Activated naive CD8-positive, alpha-beta T cell treated with anti-CD3 and anti-CD28 coated beads, Interleukin-2, amount 50 U/mL, for 24 hours (primary cell): Measurements from ENCODE around the gene TNNT3.

ENCODE experiments used
- ATAC-seq: fragments of 150-1000 bp; cut with Tn5 transposase; one replicate; pipeline ENCODE4 v1.10.0; 2021
- DNase-seq: peaks from one replicate; pipeline ENCODE4 v3.0.0; 2021
- H3K27ac Mint-ChIP-seq: one replicate; pipeline ENCODE4 v1.8.0; 2021; ENCODE audit warnings: mild to moderate bottlenecking, mixed read lengths
- H3K27me3 Mint-ChIP-seq: one replicate; pipeline ENCODE4 v1.8.0; 2021; ENCODE audit warnings: mixed read lengths
- H3K36me3 Mint-ChIP-seq: one replicate; pipeline ENCODE4 v1.8.0; 2021; ENCODE audit warnings: low read depth, mixed read lengths
- H3K4me1 Mint-ChIP-seq: one replicate; pipeline ENCODE4 v1.8.0; 2021; ENCODE audit warnings: mixed read lengths
- H3K4me3 Mint-ChIP-seq: one replicate; pipeline ENCODE4 v1.8.0; 2021; ENCODE audit warnings: mild to moderate bottlenecking, moderate library complexity, mixed read lengths
- H3K9me3 Mint-ChIP-seq: one replicate; pipeline ENCODE4 v1.8.0; 2021; ENCODE audit warnings: mixed read lengths

The TNNT3 gene

DNA sequence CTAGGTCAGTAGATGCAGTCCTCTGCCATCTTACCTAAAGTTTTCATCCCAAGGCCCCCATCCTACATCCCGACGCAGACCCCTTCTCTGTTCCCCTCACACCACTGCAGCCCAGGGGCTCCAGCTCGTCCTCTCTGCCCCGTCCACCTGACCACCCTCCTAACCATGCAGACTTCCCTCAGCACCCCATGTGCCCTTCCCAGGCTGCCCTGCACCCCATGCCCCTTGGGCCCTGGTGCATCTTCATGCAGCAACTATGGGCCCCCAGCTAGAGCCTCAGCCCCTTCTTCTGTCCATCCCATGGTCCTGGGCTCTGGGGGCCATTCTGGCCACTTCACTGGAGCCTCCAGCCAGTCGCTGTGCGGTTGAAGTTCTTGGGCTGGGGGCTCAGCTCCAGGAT is 30.7 kb upstream of the TNNT3 start:
- H3K4me1 Mint-ChIP-seq = peaks cover 40% of the 10 kb centered on the region
- H3K27me3 Mint-ChIP-seq = no peaks in the 10 kb centered on the region
- ATAC-seq (no peak), DNase-seq (no peak)
- peaks cover 14% of the 10 kb centered on the region for H3K36me3 Mint-ChIP-seq
- peaks cover 4% of the 10 kb centered on the region for H3K9me3 Mint-ChIP-seq
- H3K4me3 Mint-ChIP-seq = peak overlapping the region; percentile 79
- H3K27ac Mint-ChIP-seq = peak overlapping the region; percentile 89

DNA sequence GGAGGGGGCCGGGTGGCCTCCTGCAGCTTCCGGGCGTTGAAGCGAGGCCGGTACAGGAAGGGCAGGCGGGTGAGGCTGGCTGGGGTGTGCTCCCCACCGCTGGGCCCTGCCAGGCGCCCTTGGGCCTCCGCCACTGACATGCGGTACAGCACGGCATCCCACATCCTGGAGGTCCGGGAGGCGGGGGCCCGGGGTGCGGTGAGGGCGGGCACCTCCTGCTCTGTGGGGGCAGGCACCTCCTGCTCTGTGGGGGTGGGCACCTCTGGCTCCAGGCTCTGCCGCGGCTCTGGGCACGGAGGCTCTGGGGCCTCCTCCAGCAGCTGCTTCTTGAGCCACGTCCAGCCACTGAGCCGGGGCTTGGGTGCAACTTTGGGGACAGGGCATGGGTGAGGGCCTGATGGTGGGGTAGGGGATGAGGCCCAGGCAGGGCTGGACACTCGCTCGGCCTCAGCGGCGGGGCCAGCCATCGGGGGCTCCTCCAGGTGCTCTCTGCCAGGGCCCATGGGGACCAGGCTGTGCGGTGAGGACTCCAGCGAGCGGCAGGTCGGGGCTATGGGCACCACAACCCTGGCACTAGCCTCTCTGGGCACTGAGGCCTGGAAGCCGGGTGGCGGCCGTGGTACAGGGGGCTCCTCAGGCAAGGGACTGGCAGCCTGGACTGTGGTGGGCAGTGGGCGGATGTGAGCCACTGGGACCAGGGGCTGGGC is 30.1 kb upstream of the TNNT3 start:
- Mint-ChIP-seq H3K4me1 (peaks cover 40% of the 10 kb centered on the region), H3K9me3 (peaks cover 4% of the 10 kb centered on the region), H3K27ac (peak overlapping the region; percentile 90), H3K4me3 (peak overlapping the region; percentile 79), H3K36me3 (peaks cover 14% of the 10 kb centered on the region), H3K27me3 (no peaks in the 10 kb centered on the region)
- ATAC-seq = peak; percentile 65
- peak; percentile 80 for DNase-seq

DNA sequence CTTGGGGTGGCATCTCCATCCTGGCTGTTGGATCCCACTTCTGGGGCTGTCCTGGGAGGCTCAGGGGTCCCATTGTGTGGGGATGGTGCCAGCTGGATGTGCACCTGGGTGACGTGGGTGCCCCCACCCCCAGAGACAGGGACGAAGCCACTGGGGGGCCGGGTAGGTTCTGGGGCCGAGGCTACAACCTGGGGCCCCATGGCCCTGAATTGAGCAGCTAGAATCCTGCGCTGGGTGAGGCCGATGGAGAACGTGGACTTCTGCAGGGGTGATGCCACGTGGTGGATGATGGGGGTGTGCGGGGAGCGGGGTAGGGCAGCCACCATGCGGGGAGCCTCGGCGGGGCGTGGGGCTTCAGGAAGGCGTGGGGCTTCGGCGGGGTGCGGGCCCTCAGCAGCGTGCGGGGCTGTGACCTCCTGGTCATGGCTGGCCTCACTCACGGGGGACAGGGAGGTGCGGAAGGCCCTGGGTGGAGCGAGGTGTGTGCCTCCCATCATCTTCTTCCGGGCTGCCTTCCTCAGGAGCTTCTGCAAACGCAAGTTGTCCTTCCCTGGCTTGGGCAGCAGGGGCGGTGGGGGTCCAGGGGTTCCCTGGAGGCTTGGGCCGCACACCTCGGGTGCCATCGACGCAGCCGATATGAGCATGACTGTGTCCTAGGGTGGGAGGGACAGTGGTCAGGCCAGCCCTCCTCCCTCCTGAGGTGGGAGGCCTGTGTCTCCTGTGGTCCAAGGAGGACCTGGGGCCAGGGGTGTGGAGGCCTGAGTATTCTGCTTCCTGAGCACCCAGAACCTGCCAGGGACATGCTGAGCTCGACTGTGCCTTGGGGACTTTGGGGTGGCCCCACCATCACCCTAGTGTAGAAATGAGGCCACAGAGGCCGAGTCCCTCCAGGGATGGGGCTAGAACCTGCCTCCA is 29.3 kb upstream of the TNNT3 start:
- Mint-ChIP-seq H3K27me3 (no peaks in the 10 kb centered on the region), H3K4me3 (peak overlapping the region; percentile 79), H3K36me3 (peaks cover 14% of the 10 kb centered on the region), H3K4me1 (peaks cover 40% of the 10 kb centered on the region), H3K9me3 (peaks cover 4% of the 10 kb centered on the region), H3K27ac (peak overlapping the region; percentile 90)
- ATAC-seq (peak; percentile 26), DNase-seq (peak; percentile 50)

DNA sequence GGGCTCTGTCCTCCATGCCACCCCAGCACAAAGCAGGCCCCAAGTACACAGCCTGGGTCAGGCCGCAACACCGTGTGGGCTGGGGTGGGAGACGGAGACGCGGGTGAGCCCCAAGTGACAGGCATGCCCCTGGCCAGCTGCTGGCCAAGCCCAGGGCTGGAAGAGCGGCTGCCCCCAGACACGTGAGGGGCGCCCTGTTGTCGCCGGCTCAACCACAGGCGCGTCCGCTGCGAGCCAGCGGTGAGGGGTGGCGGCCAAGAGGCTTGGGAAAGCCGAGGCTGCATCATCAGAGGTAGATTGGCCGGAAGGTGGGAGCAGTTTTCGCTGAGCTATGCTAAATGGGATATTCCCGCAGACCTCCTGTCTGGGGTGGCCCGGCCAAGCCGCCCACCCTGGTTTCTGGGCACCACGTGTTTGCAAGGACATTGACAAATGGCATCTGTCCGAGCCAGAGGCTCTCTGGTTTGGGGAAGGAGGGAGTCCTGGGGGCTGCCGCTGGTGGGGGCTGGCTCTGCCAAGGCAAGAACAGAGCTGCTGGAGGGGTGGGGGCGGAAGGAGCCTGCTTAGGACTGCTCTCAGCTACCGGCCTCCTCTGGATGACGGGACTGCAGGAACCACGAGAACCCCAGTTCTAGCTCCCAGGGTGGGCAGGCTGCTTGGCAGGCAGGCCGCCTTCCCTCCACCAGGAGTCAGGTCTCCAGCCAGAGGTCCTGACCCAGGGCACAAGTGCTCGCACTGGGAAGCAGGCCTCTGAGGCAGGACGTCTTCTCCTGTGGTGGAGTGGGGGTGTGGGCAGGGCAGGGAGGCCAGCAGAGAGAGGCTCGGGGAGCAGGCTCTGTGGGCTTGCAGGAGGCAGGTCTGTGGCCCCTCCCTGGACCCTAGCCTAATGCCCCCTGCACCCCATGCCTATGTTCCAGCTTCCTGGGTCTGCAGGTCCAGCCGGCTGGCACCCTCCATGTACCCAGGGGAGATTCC is 28.4 kb upstream of the TNNT3 start:
- H3K4me3 Mint-ChIP-seq = peak overlapping the region; percentile 79

DNA sequence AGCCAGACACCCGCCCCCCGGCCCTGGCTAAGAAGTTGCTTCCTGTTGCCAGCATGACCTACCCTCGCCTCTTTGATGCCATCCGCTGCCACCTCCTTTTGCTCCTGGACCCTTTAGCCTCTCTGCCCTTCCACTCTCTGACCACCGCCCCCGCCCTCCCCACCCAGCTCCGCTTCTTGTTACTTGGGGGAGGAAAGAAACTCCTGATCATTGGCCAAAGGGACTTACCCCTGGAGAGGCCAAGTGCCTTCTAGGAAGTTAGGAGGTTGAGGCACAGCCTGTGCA is 27.7 kb upstream of the TNNT3 start, which contains the start of gene PRR33:
Gene PRR33 (minus strand): TSS at position 65 of the 285 bp plus-strand sequence. CDS start 1,311 bp downstream, outside the sequence.
- H3K4me3 Mint-ChIP-seq = peak within 1 kb of the TSS; percentile 79
- peaks cover 40% of the 10 kb centered on the region for H3K4me1 Mint-ChIP-seq
- peak within 1 kb of the TSS; percentile 90 for H3K27ac Mint-ChIP-seq

More for the DNA sequence above, 28.4 kb upstream of the TNNT3 start:
- H3K27ac Mint-ChIP-seq = peak overlapping the region; percentile 90
- H3K4me1 Mint-ChIP-seq = peaks cover 40% of the 10 kb centered on the region
- peaks cover 14% of the 10 kb centered on the region for H3K36me3 Mint-ChIP-seq
- ATAC-seq = peak; percentile 16
- H3K27me3 Mint-ChIP-seq = no peaks in the 10 kb centered on the region
- peaks cover 4% of the 10 kb centered on the region for H3K9me3 Mint-ChIP-seq
- peak; percentile 34 for DNase-seq

DNA sequence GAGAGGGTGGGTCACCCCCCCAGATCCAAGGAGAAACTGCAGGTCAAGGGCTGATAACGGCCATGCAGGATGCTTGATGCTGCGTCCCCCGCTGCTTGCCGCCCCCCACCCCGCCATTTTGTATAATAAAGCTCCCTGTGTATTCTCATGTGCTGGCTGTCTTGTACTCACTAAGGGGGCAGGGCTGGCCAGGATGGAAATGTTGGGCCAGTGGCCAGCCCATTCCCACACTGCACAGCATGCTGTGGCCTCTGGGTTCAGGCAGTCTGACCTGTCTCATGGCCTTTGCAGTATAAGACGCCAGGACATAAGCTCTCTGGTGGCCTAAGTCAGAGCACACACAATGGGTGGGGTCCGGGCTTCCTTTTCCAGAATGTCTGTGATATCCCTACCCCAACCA is 27.4 kb upstream of the TNNT3 start:
- Mint-ChIP-seq H3K9me3 (peaks cover 4% of the 10 kb centered on the region), H3K27ac (no peak overlapping the region), H3K4me1 (peaks cover 40% of the 10 kb centered on the region), H3K27me3 (peaks cover 3% of the 10 kb centered on the region), H3K4me3 (no peak overlapping the region), H3K36me3 (peaks cover 14% of the 10 kb centered on the region)
- no peak for DNase-seq
- no peak for ATAC-seq

More for the DNA sequence above, 27.7 kb upstream of the TNNT3 start, which contains the start of gene PRR33:
- no peak for ATAC-seq
- Mint-ChIP-seq H3K27me3 (peaks cover 2% of the 10 kb centered on the region), H3K9me3 (peaks cover 4% of the 10 kb centered on the region), H3K36me3 (peaks cover 14% of the 10 kb centered on the region)
- DNase-seq = no peak

DNA sequence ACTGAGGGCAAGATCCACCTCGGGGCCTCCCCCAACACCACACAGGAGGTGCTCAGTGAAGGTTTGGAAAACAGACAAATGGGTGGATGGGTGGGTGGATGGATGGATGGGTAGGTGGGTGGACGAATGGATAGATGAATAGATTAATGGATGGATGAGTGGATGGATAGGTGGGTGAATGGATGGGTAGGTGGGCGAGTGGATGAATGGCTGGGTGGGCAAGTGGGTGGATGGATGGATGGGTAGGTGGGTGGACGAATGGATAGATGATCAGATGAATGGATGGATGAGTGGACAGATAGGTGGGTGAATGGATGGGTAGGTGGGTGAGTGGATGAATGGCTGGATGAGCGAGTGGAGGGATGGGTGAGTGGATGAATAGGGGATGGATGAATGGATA is 26.9 kb upstream of the TNNT3 start:
- DNase-seq = no peak
- H3K4me1 Mint-ChIP-seq = peaks cover 41% of the 10 kb centered on the region
- peaks cover 10% of the 10 kb centered on the region for H3K36me3 Mint-ChIP-seq
- peaks cover 4% of the 10 kb centered on the region for H3K9me3 Mint-ChIP-seq
- no peak for ATAC-seq
- no peak overlapping the region for H3K27ac Mint-ChIP-seq
- peaks cover 7% of the 10 kb centered on the region for H3K27me3 Mint-ChIP-seq
- H3K4me3 Mint-ChIP-seq = no peak overlapping the region

DNA sequence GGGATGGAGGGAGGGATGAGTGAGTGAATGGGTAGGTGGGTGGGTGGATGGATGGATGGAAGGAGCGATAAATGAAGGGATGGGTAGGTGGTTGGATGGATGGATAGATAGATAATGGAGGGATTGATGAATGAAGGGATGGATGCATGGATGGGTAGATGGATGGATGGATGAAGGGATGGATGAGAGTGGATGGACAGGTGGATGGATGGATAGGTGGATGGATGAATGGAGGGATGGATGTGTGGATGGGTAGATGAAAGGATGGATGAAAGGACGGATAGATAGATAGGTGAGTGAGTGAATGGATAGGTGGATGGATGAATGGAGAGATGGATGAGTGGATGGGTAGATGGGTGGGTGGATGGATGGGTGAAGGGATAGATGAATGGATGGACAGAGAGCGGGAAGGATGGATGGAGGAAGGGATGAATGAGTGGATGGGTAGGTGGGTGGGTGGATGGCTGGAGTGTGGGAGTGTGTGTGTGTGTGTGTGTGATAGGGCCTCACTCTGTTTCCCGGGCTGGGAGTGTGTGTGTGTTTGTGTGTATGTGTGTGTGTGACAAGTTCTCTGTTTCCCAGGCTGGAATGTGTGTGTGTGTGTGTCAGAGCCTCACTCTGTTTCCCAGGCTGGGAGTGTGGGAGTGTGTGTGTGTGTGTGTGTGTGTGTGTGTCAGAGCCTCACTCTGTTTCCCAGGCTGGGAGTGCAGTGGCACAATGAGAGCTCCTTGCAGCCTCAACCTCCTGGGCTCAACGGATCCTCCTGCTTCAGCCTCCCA is 25.7 kb upstream of the TNNT3 start:
- Mint-ChIP-seq H3K27me3 (peaks cover 12% of the 10 kb centered on the region), H3K36me3 (peaks cover 3% of the 10 kb centered on the region), H3K9me3 (peaks cover 4% of the 10 kb centered on the region), H3K27ac (no peak overlapping the region), H3K4me1 (peaks cover 36% of the 10 kb centered on the region), H3K4me3 (no peak overlapping the region)
- DNase-seq (no peak), ATAC-seq (no peak)

DNA sequence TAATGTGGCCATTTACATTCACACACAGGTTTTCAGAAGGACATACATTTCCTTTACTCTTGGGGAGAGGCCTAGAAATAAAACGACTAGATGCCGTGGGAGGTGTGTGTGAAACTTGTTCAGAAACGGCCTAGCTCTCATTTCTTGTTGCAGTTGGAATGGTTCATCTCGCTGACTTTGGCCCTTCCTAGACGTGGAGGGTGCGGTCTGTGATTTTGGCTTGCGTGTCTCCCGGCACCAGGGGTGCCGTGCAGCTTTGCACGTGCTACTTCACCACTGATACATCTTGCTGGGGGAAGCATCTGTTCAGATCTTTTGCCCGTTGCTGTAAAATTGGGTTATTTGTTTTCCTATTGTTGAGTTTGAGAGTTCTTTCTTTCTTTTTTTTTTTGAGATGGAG is 24.7 kb upstream of the TNNT3 start:
- no peak overlapping the region for H3K4me3 Mint-ChIP-seq
- H3K27ac Mint-ChIP-seq = no peak overlapping the region
- peaks cover 28% of the 10 kb centered on the region for H3K4me1 Mint-ChIP-seq
- ATAC-seq = no peak
- no peaks in the 10 kb centered on the region for H3K36me3 Mint-ChIP-seq
- peaks cover 4% of the 10 kb centered on the region for H3K9me3 Mint-ChIP-seq
- peaks cover 18% of the 10 kb centered on the region for H3K27me3 Mint-ChIP-seq
- no peak for DNase-seq

DNA sequence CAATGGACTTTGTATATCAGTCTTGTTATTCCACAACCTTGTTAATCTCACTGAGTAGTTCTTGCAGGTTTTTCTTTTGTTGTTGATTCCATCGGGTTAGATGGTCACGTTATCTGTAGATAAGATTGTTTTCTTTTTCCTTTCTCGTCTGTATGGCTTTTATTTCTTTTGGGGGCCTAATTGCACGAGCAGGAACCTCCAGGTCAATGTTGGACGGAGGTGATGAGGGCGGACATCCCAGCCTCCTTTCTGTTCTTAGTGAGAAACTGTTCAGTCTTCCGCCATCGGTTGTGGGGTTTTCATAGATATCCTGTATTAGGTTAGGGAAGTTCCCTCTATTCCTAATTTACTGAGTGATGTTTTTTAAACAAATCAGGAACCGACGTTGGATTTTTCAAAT is 23.0 kb upstream of the TNNT3 start:
- Mint-ChIP-seq H3K36me3 (no peaks in the 10 kb centered on the region), H3K27ac (no peak overlapping the region), H3K4me3 (no peak overlapping the region), H3K27me3 (peaks cover 18% of the 10 kb centered on the region), H3K4me1 (peaks cover 15% of the 10 kb centered on the region), H3K9me3 (peaks cover 4% of the 10 kb centered on the region)
- ATAC-seq (no peak), DNase-seq (no peak)

DNA sequence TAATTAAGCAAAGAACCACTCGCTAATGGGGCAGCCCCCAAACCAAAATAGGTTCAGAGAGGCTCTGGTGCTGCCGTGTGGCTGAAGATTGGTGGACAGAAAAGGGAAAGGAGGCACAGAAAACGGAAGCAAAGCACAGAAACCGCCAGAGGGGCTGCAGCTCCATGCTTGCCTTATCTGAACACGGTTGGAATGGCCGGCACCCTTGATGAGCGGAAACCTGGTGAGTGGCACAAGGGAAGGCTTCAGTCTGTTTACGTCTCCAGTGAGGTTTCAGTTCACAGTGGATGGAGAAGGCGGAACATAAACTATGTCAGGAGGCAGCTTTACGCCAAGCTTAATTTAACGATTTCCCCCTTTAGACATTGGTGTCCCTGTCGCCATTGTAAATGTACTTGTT is 22.6 kb upstream of the TNNT3 start:
- no peaks in the 10 kb centered on the region for H3K36me3 Mint-ChIP-seq
- DNase-seq (no peak), ATAC-seq (no peak)
- H3K9me3 Mint-ChIP-seq = peaks cover 4% of the 10 kb centered on the region
- H3K4me1 Mint-ChIP-seq = peaks cover 13% of the 10 kb centered on the region
- H3K4me3 Mint-ChIP-seq = peak overlapping the region; percentile 6
- H3K27me3 Mint-ChIP-seq = peaks cover 18% of the 10 kb centered on the region
- H3K27ac Mint-ChIP-seq = no peak overlapping the region

DNA sequence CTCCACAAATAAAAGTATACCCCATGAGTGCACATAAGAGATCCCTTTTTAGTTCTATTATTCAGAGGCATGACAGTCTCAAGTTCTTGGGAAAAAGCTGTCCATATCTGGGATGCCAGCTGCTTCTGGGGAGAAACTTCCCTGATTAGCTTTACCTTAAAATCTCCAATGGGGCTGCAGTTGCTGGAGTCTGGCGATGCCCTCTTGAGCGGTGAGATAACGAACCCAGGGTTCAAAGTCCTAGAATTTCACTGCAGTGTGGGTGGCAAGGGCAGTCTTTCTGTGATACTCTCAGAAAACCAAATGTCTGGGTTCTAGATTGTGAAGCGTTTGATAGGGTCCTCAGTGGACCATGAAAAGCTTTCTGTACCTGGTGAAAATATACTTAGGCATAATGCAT is 20.4 kb upstream of the TNNT3 start:
- Mint-ChIP-seq H3K27ac (no peak overlapping the region), H3K4me1 (peaks cover 3% of the 10 kb centered on the region), H3K4me3 (no peak overlapping the region), H3K36me3 (no peaks in the 10 kb centered on the region), H3K27me3 (peaks cover 18% of the 10 kb centered on the region), H3K9me3 (no peaks in the 10 kb centered on the region)
- no peak for ATAC-seq
- DNase-seq = no peak

DNA sequence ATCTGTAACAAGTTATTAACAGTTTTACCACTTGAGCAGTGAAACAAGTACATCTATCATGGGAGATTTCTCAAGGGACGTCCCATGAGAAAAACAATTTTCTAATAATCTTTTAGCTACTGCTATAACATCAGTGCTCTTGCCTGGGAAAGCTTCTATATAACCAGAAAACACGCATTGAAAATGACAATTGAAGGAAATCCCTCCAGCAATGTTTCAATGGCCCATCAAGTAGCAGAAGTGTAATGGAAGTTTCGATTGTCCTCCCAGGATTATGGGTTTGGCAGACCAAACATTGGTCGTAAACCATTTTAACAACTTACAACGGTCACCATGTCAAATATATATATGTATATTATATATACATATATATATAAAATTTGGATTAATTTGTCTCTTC is 19.8 kb upstream of the TNNT3 start:
- Mint-ChIP-seq H3K4me3 (no peak overlapping the region), H3K27ac (no peak overlapping the region), H3K27me3 (peaks cover 18% of the 10 kb centered on the region), H3K4me1 (peaks cover 3% of the 10 kb centered on the region), H3K9me3 (no peaks in the 10 kb centered on the region), H3K36me3 (no peaks in the 10 kb centered on the region)
- DNase-seq = no peak
- no peak for ATAC-seq
